Transverse colon (tissue), 3 donors: ENCODE results near the gene TXNDC8.

ENCODE experiments used
- CTCF ChIP-seq, 5 experiments: fragments of 200-600 bp in 3 of 5; fragments of 450-650 bp in 2 of 5; sonication (generic) in 3 of 5; IDR thresholded peaks; 1 replicate in 2 of 5; 2 replicates in 3 of 5; pipeline ENCODE4 v1.5.1; 2016 to 2017; ENCODE audit warnings: antibody characterized with exemption in 5 of 5, inconsistent platforms in 3 of 5, mild to moderate bottlenecking in 2 of 5, moderate library complexity in 1 of 5
- POLR2A ChIP-seq: fragments of 450-650 bp; IDR thresholded peaks from one replicate; pipeline ENCODE4 v1.6.1; 2016; ENCODE audit warnings: antibody characterized with exemption, mild to moderate bottlenecking, moderate library complexity

GRCh38 chr9:110307191-110307590 lies 30.5 kb downstream of the TXNDC8 start:
- TF ChIP-seq POLR2A = no peak
- TF ChIP-seq CTCF (IDR thresholded peaks at IDR 0.05) = no peak
